ENCODE data around the gene EPHA6. TPM values are rescaled to one million over a fixed set of nuclear protein-coding genes. Genes with fewer than 3 reads are reported as not detected.

EPHA6 gene
- total and polyA plus RNA-seq, 10 of the 15 experiments (the other 5 are each of a cell fraction or from before 2014, with no cell fraction given): not detected

DNA sequence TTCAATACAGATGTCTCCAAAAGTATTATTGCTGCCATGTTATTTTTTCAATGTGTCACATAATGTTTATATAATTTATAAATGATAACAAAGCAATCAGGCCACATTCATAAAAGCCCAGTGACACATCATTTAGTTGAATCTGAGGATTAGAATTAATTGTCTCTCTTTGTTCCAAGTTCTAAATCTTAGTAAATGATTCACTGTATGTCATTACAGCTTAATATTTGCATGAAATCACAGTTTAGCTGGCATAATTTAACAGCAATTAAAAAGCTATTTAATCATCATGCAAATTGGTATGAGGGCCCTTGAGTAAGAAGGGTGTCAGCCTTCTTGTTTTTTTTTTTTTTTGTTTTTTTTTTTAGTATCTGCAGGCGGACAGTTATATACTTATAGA, 427.0 kb downstream of the EPHA6 start (continued):
- no peak for TF ChIP-seq NR2C2 (IDR thresholded peaks at IDR 0.05; ENCODE audit: borderline replicate concordance, control insufficient read depth, insufficient read length, low read depth)
- TF ChIP-seq, protein P1, sequence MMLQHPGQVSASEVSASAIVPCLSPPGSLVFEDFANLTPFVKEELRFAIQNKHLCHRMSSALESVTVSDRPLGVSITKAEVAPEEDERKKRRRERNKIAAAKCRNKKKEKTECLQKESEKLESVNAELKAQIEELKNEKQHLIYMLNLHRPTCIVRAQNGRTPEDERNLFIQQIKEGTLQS (IDR thresholded peaks at IDR 0.05; ENCODE audit: borderline replicate concordance, extremely low read depth, low read depth, low read length): no peak

DNA sequence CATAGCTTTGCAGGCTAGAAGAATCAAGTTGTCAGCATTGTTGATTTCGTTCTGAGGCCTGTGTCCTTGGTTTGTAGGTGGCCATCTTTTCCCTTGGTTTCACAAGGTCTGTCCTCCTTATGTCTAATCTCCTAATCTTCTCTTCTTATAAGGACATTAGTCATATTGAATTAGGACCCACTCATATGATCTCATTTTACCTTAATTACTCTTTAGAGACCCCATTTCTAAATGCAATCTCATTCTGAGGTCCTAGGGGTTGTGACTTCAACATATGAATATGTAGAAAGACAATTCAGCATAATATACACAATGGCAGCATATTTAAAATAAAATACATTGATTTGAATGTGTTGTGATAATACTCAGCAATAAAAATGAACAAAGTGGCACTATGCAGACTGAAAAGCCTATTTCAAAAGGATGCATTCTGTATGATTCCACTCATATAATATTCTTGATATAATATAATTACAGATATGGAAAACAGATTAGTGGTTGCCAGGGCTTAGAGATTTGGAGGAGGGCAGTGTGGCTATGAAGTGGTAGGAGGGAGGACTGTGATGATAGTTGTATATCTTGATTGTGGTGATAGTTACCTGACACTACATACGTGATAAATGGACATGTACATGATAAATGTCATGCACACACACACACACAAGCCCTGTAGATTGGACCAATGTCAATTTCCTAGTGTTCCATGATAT, 431.0 kb downstream of the EPHA6 start:
- Histone ChIP-seq H3K79me2 (ENCODE audit: control insufficient read depth, insufficient read depth, low read length) (no peaks in the 10 kb centered on the region), H3K4me2 (ENCODE audit: control insufficient read depth, insufficient read depth) (no peak overlapping the region), H3K4me1 (ENCODE audit: control insufficient read depth, insufficient read depth, low read length) (no peaks in the 10 kb centered on the region), H2AFZ (ENCODE audit: control insufficient read depth, low read depth, low read length) (no peak overlapping the region), H3K27me3 (replicated peaks in 1 of 2; ENCODE audit: control insufficient read depth in 2 of 2, insufficient read depth in 2 of 2, low read length in 1 of 2) (no peaks in the 10 kb centered on the region), H3K27ac (ENCODE audit: control insufficient read depth, insufficient read depth) (no peak overlapping the region), H4K20me1 (ENCODE audit: control insufficient read depth, insufficient read depth) (no peaks in the 10 kb centered on the region), H3K36me3 (ENCODE audit: control insufficient read depth in 2 of 2, insufficient read depth in 2 of 2, low read length in 1 of 2) (no peaks in the 10 kb centered on the region), H3K9me3 (replicated peaks; ENCODE audit: control insufficient read depth, insufficient read depth, low read length) (no peaks in the 10 kb centered on the region), H3K4me3 (no peak overlapping the region), H3K9ac (ENCODE audit: control insufficient read depth, insufficient read depth, low read length) (no peak overlapping the region)
- POLR2A ChIA-PET: no interaction called here
- RAD21 ChIA-PET (ENCODE audit: unreplicated experiment): no interaction called here
- SMC1A ChIA-PET (ENCODE audit: uncharacterized antibody, unreplicated experiment): no interaction called here
- FAIRE-seq (no peak), ATAC-seq (no peak), DNase-seq (ENCODE audit: low read depth, low spot score) (no peak)
- in situ Hi-C loops (cut with MboI): no loop called here
- WGBS (ENCODE audit: insufficient coverage, insufficient replicate concordance, low lambda C conversion rate, missing lambda C conversion rate): 3% methylated on average over 2 of the region's 2 CpGs
- CTCF ChIA-PET: no interaction called here
- intact Hi-C loops (cut with micrococcal nuclease; ENCODE audit: unreplicated experiment): no loop called here
- no TSS peak for BruUV-seq (replicated peaks)
- TF ChIP-seq RAD21 (IDR thresholded peaks at IDR 0.05; ENCODE audit: insufficient read depth, low read depth, low read length) (no peak), TCF12 (IDR thresholded peaks at IDR 0.05; ENCODE audit: low read depth, low read length) (no peak), BACH1 (IDR thresholded peaks at IDR 0.05; ENCODE audit: borderline replicate concordance) (no peak), IRF4 (IDR thresholded peaks at IDR 0.05; ENCODE audit: low read depth, low read length) (no peak), NR2C1 (IDR thresholded peaks at IDR 0.05) (no peak), HDAC2 (IDR thresholded peaks at IDR 0.05) (no peak), CEBPB (IDR thresholded peaks at IDR 0.05; ENCODE audit: borderline replicate concordance in 1 of 2, low read depth in 2 of 2, low read length in 2 of 2) (no peak), SMAD1 (IDR thresholded peaks at IDR 0.05; ENCODE audit: low read depth, partially characterized antibody) (no peak), GABPA (IDR thresholded peaks at IDR 0.05; ENCODE audit: low read depth) (no peak), RCOR1 (conservative IDR thresholded peaks at IDR 0.05; ENCODE audit: low read depth, low read length) (no peak)
- TF ChIP-seq, protein P2, sequence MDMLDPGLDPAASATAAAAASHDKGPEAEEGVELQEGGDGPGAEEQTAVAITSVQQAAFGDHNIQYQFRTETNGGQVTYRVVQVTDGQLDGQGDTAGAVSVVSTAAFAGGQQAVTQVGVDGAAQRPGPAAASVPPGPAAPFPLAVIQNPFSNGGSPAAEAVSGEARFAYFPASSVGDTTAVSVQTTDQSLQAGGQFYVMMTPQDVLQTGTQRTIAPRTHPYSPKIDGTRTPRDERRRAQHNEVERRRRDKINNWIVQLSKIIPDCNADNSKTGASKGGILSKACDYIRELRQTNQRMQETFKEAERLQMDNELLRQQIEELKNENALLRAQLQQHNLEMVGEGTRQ (IDR thresholded peaks at IDR 0.05; ENCODE audit: borderline replicate concordance, low read depth, low read length): no peak
- TF ChIP-seq, protein P3, sequence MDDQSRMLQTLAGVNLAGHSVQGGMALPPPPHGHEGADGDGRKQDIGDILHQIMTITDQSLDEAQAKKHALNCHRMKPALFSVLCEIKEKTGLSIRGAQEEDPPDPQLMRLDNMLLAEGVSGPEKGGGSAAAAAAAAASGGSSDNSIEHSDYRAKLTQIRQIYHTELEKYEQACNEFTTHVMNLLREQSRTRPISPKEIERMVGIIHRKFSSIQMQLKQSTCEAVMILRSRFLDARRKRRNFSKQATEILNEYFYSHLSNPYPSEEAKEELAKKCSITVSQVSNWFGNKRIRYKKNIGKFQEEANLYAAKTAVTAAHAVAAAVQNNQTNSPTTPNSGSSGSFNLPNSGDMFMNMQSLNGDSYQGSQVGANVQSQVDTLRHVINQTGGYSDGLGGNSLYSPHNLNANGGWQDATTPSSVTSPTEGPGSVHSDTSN (IDR thresholded peaks at IDR 0.05; ENCODE audit: insufficient replicate concordance, low read depth, low read length): no peak
- TF ChIP-seq, protein P4, sequence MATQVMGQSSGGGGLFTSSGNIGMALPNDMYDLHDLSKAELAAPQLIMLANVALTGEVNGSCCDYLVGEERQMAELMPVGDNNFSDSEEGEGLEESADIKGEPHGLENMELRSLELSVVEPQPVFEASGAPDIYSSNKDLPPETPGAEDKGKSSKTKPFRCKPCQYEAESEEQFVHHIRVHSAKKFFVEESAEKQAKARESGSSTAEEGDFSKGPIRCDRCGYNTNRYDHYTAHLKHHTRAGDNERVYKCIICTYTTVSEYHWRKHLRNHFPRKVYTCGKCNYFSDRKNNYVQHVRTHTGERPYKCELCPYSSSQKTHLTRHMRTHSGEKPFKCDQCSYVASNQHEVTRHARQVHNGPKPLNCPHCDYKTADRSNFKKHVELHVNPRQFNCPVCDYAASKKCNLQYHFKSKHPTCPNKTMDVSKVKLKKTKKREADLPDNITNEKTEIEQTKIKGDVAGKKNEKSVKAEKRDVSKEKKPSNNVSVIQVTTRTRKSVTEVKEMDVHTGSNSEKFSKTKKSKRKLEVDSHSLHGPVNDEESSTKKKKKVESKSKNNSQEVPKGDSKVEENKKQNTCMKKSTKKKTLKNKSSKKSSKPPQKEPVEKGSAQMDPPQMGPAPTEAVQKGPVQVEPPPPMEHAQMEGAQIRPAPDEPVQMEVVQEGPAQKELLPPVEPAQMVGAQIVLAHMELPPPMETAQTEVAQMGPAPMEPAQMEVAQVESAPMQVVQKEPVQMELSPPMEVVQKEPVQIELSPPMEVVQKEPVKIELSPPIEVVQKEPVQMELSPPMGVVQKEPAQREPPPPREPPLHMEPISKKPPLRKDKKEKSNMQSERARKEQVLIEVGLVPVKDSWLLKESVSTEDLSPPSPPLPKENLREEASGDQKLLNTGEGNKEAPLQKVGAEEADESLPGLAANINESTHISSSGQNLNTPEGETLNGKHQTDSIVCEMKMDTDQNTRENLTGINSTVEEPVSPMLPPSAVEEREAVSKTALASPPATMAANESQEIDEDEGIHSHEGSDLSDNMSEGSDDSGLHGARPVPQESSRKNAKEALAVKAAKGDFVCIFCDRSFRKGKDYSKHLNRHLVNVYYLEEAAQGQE (IDR thresholded peaks at IDR 0.05; ENCODE audit: low read depth, low read length): no peak

Measured in GM12878 (cell line).